Activated CD8-positive, alpha-beta memory T cell treated with anti-CD3 and anti-CD28 coated beads for 4 hours (primary cell): Measurements from ENCODE around the gene HIGD1B.

Experiments
- DNase-seq, 2 donors: peaks; one replicate each; pipeline ENCODE4 v3.0.0-alpha.2; 2020; ENCODE audit warnings: low read depth in 2 of 2

The HIGD1B gene

DNA sequence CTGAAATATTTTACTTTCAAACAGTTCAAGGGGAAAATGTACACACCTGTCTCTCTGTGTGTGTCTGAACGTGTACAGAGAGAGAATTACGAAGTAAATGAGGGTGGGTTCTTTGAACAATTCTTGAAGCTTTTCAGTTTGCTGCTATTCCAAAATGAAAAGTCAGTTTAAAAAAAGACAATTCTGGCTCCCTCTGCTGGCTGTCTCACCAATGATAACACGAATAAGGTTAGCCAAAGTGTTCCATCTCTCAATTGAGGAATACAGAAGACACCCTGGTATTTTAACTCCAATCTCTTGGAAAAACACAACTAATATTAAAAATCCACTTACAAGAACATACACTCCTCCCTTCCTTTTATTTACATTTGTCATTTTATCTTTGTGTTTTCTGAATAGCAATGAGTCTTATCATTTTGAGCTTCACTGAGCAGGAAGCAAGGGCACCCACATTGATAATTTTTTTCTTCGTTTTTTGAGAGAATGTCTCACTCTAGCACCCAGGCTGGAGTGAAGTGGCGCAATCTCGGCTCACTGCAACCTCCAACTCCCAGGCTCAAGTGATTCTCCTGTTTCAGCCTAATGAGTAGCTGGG, 31.0 kb downstream of the HIGD1B start:
- DNase-seq: no peak

DNA sequence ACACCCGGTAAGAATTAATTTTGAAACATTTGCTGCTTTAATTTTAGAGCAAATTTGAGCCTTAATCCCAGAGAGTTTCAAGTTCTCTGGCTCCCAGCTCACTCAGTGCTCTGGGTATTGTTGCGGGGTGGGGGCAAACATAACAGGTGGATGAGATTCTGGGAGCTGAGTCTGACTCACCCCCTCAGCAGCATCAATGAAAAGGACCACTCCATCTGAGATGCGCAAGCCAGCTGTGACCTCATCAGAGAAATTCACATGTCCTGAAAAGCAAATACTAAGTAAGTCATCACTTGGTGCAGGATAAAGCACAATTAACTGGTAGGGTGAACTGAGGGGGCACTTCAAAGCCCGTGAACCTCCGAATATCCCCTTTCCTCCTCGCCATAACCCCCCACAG, 31.7 kb downstream of the HIGD1B start:
- no peak for DNase-seq

DNA sequence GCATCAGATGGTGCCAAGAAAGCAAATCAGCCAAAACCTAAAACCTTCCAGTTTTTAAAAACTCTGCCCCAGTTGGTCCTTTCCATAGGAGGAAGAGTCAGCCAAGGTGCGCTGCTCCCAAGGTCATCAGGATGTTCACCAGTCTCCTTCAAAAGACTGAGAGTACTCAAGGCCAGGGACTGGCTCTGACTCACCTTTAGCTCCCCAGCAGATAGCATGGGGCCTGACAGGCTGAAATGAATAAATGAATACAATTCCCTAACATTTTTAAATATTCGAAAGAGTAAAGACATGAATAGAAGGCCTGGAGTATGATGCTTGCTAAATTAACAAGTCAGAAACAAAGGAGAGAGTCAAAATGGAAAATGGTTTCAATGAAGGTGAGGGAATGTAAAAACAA, 32.4 kb downstream of the HIGD1B start:
- no peak for DNase-seq

DNA sequence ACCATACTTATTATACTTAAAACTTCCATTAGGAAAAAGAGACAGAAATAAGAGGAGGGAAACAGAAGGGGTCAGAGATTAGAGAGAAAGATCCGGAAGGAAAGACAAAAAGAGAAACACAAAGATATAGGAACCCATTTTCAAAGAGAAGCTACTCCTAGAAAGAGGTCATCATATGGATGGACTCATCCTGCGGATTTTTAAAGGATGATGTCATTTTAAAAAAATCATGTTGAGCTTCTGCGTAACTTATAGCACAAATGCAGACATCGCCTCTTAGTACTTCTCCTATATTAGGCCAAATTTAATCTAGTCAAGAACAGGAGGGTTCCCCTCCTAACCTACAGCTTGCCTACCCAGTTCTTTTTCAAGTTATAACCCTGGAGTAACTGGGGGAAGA, 33.5 kb downstream of the HIGD1B start:
- no peak for DNase-seq

DNA sequence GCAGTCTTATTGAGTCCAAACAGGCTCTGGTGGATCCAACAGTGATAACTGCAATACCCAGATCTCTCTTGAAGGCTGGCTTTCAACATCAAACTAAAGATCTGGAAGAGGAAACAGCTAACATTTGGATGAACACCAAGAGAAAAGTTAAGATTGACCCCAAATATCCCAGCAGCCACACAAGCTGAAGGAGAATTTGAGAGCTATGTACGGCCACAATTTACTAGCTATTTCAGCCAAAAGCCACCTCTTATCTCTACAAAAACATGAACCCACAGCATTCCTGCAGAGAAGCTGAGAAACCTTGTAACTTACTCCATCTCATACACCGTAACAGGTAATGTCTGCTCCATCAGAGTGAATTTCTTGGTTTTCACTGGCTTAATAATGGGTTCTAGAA, 37.3 kb downstream of the HIGD1B start:
- no peak for DNase-seq

DNA sequence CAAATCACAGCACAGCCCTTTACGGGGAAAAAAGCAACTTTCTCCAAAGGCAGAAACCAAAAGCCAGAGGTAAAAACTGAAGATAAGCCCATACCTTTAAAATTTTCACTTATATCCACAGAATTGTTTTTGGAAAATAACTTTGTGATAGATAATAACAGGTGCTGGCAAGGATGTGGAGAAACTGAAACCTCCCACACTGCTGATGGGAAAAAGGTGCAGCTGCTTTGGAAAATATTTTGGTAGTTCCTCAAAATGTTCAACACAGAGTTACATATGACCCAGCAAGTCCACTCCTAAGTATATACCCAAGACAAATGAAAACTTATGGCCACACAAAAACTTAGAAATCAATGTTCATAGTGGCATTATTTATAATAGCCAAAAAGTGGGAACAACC, 39.3 kb downstream of the HIGD1B start:
- no peak for DNase-seq

DNA sequence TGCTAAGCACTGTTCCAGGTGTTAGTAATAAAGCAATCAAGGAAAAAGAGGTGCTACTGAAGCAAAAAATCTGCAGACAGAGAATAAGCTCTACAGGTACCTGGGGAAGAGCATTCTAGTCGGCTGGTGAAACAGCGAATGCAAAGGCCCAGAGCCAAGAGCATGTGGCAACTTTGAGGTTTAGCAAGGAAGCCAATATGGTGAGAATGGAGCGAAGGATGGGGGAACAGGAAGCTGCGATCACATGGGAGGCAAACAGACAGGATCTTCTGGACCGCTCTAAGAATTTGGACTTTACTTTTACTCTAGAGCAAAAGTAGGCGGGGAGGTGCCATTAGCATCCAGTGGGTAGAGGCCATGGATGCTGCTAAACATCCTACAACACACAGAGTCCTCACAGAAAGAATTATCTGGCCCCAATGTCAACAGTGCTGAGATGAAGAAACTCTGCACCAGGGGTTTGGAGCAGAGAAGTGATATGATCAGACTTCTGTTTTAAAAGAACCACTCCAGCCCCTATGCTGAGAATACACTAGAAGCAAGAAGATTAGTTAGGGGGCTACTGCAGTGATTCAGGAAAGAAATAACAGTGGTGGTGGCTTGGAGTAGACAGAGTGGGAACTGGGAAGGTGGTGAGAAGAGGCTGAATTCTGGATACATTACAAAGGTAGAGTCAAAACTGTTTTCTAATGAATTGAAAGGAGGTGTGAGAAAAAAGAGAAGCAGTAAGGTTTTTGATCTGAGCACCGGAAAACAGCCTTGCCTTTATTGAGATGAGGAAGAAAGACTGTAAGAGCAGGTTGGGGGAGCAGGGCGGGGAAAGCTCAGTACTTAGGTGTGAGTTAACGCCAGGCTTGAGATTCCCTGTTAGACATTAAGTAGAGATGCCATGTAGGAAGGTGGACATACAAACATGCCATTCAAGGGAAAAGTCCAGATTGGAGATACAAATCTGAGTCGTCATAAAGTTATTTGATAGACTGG, 40.6 kb downstream of the HIGD1B start:
- no peak for DNase-seq

DNA sequence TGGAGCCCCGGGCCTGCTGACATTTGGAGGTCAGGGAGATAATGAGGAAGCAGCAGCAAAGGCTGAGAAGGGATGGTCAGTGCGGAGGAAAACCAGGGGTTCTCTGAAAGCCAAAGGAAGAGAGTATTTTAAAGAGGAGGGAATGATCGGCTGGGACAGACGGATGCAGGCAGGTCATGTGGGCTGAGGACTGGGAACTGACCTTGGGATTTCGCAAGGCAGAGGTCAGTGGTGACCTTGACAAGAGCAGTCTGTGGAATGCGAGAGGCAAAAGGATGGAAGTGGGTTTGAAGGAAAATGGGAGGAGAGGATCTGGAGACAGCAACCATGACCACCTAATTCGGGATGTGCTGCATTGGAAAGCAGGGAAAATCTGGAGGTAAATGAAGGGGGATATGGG, 41.3 kb downstream of the HIGD1B start:
- DNase-seq: no peak

DNA sequence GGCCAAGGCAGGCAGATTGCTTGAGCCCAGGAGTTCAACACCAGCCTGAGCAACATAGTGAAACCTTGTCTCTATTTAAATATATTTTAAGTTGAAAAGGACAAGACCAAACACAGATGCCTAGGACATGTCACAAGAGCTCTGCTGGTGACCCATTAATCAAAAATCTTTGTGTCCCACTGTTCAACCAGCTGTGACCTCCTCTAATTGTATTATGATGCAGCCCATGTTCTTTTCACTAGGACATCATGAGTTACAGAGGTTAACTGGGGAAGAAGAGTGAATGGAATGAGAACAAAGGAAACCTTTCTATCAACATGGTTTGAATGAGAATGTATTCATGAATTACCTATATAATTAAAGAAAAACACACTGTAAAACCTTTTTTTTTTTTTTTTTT, 44.6 kb downstream of the HIGD1B start:
- no peak for DNase-seq

DNA sequence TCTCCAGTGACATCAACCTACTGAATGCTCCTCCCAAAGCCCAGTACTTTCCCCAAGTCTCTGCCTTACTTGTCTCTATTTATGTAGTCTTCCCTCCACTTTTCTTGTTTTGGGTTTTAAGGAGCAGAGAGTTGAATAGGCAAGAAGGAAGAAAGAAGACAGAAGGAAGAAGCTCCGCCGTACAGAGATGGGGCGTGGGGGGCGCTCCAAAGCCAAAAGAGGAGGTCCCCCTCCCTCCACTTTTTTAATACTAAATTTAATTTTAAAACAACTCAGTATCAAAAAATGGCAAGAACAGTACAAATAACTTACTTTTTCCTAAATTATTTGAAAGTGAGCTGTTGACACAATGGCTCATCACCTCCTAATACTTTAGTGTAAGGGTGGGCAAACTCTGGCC, 47.0 kb downstream of the HIGD1B start:
- DNase-seq: no peak

DNA sequence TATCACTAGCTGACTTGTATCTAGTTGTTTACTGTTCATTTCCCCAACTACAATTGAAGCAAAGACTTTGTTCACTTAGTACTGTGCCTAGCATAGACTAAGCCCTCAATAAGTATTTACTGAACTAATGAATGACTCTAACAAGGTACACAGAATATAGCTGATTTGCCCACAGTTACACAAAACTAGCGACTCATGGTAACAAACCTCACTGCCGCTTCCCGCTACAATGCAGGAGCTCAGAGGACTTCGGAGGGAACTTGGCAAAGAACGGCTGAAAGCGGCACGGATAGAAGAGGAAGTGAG, 51.0 kb downstream of the HIGD1B start:
- DNase-seq: no peak

DNA sequence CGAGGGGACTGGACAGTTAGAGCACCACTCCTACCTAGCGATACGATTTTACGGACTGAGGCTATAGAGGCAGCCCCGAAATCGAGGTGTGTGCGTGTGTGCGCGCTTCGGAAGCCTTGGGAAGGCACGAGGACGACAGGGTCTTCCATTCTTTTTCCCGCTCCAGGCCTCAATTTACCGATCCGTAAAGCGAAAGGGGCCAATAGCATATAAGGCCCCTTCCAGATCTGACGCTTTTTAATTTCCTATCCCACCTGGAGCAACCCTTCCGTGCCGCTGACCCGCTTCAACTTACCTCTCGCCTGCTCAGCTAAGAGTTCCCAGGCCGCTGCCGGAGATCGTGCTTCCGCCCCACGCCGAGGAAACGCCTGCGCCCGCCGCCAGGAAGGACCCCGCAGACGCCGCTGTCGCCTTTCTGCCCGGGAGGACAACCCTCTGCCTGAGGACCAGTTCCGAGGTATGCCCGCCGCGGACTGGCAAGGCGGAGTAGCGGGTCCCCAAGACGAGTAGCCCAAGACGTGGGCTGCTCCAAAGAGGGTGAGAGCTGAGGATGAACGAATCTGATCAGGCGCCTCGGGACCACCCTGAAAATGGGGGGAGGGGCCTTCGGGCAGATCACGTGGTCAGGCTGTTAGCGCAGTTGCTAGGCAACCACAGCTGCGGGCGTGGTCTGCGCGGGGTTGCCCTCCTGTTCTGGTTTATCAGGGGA, 51.5 kb downstream of the HIGD1B start, which contains the start of gene EFTUD2:
TSS of gene EFTUD2 (minus strand) at position 372 of the 709 bp plus-strand sequence. CDS start 4,924 bp downstream, outside the sequence.
- peak; percentile 84 to 87 for DNase-seq
